GM18909 (cell line): ENCODE measurements around the gene PLEKHG3.
"Not testable (repeated sequence)": the region's sequence is repeated elsewhere in the genome, so short reads cannot be mapped to it uniquely, and the experiment has no call there.

ENCODE experiments used
- ATAC-seq: cut with Tn5 transposase; IDR thresholded peaks from one replicate; pipeline ENCODE4 v1.9.1; 2021; ENCODE audit warnings: mild to moderate bottlenecking; ENCODE audit not compliant: unreplicated experiment, poor library complexity

The PLEKHG3 gene

DNA sequence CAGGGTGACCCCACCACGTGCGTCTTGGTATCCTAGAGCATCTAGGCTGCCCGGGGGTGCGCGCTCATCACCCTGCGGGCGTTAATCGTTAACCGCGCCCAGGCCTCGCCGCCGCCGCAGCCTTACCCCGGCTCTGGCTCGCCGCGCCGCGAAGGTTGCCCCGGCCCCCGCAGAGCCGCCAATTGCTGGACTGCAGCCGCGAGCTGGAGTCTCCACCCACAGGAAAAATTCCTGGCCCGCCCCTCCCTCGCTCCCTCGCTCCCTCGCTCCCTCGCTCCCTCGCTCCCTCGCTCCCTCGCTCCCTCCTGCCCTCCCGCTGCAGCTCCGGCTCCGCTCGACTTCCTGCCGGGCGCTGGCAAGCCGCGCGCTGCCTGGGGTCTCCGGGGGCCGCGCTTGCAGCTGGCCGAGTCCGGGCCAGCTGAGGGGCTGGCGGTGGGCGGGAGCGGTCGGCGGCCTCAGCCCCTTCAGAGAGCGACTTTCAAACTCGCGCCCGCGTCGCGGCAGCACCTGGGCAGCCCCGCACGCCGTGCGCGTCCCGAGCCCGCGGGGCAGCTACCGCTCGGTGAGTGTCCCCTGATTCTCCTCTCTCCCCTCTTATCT is at the start of gene PLEKHG3:
PLEKHG3 (plus strand) TSS at position 282 of the 600 bp plus-strand sequence. CDS start 23,208 bp downstream, outside the sequence.
- peak; percentile 39 for ATAC-seq

DNA sequence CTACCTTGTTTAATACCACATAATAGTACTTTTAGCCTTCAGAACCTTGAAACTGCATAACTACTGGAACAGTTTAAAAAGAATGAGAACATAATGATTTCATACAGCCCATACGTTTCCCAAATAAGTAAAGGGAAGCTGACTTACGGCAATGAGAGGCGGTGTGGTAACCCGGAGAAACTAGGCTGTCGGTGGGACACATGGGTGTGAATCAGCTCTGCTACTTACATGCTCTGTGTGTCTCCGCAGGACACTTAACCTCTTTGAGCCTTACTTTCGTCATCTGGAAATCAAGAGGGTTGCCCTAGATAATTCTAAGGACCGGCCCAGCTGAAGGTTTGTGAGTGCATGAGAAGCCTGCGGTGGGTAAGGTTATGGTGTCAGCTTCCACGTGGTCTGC is 49.3 kb upstream of the PLEKHG3 start:
- no peak for ATAC-seq

DNA sequence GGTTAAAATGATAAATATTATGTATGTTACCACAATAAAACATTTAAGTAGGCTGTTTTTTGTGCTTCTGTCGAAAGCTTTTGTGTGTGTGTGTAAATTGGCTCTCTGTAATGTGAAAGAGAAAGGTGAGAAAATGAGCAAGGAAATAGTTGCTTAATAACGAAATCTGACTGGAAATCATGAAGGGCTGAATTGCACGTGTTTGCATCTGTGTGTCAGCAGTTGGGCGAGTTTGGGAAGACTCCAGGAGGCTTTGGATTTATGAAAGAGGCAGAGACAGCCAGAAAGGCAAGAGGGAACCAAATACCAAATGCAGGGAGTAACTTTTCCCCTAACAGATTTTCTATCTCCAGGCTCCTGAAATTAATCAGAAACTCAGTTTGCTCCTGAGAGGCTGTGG is 47.2 kb upstream of the PLEKHG3 start:
- no peak for ATAC-seq

DNA sequence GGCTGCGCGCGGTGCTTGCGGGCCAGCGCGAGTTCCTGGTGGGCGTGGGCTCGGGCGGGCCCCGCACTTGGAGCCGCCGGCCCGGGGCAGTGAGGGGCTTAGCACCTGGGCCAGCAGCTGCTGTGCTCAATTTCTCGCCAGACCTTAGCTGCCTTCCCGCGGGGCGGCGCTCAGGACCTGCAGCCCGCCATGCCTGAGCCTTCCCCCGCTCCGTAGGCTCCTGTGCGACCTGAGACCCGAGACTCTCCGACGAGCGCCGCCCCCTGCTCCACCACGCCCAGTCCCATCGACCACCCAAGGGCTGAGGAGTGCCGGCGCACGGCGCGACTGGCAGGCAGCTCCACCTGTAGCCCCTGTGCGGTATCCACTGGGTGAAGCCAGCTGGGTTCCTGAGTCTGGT is 46.0 kb upstream of the PLEKHG3 start:
- no peak for ATAC-seq

DNA sequence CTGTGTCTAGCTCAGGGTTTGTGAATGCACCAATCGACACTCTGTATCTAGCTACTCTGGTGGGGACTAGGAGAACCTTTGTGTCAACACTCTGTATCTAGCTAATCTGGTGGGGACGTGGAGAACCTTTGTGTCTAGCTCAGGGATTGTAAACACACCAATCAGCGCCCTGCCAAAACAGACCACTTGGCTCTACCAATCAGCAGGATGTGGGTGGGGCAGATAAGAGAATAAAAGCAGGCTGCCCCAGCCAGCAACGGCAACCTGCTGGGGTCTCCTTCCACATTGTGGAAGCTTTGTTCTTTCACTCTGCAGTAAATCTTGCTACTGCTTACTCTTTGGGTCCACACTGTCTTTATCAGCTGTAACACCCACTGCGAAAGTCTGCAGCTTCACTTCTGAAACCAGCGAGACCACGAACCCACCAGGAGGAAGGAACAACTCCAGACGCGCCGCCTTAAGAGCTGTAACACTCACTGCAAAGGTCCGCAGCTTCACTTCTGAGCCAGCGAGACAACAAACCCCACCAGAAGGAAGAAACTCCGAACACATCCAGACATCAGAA is 45.4 kb upstream of the PLEKHG3 start:
- ATAC-seq, result not testable (repeated sequence)

DNA sequence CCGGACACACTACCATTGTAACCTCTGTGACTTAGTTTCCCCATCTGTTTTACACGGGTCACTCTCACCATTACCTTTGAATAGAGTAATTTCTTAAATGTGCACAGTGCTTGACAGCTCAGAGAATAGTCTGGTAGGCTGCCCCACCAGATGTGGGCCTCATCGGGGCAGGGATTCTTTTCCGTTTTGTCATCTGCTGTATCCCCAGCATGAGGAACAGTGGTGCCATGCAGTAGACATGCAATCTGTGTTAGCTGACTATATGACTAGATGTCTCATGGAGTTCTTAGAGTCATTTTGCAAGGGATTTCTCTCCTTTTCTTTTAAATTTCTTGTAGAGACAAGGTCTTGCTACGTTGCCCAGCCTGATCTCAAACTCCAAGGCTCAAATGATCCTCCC is 44.9 kb upstream of the PLEKHG3 start:
- no peak for ATAC-seq

DNA sequence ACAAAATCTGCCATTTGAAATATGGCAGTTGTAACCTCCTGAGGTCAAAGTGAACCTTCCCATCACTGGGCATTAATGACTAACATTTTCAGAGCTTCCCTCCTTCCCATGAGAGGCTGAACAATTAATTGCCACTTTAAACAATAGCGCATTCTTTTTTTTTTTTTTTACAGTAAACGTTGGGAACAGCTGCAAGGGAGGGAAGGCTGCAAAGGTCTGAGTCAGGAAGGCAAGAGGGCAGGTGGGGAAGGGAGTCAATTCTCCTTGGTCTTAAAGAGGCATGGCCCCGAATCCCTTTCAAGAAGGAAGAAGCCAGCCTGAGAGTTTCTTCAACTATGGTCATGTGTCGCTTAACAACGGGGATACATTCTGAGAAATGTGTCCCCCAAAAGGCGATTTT is 41.0 kb upstream of the PLEKHG3 start:
- ATAC-seq, result no peak

DNA sequence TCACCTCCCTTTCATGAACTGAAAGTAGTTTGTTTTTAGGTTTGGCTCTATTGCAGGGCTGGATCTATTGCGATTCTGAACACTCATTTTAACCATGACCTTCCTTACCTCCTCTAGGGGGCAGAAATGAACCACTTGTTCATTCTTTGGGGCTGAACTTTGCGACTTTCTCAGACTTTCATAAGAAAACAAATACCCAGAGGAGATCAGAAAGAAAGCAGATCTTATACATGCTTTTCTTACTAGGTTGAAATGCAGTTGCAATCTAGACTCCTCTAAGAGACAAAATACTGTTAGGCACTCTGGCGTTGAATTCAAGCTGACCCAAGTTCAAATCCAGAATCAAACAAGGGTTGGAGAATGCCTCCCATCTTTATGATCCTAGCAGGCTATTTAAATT is 32.6 kb upstream of the PLEKHG3 start:
- ATAC-seq, result no peak

DNA sequence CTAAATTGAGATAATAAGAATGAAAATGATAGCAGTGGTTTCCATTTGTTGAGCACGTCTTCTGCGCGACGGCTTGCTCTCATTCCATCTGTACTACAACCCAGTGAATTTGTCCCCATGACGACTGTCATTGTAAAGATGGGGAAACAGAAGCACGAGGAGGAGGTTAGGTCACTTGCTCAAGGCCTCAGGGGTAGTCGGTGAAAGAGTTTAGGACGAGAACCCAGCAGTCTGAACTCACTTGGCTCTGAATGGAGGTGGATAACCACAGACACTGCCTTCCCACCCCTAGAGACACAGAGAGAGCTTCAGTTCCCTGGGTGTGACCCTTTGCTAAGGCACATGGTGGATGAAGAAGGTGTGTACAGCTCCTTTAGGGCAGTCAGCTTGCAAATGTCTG is 30.9 kb upstream of the PLEKHG3 start:
- no peak for ATAC-seq

DNA sequence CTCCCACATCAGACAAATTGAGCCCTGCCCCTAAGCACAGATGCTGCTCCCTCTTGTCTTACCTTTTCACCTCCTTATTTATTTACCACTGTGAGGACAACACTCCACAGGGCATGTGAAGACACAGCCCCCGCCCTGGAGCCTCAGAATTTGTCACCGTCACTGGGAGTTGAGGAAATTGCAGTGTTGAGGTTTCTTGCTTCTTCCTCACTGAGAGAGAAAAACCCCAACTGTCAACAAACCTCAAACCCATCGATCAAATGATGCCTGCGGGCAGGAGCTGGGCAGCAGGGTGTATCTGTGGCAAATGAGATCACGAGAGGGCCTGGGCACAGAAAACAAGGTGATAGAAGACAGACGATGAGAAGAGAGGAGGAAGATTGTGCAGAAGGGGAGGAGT is 30.5 kb upstream of the PLEKHG3 start:
- ATAC-seq, result no peak

DNA sequence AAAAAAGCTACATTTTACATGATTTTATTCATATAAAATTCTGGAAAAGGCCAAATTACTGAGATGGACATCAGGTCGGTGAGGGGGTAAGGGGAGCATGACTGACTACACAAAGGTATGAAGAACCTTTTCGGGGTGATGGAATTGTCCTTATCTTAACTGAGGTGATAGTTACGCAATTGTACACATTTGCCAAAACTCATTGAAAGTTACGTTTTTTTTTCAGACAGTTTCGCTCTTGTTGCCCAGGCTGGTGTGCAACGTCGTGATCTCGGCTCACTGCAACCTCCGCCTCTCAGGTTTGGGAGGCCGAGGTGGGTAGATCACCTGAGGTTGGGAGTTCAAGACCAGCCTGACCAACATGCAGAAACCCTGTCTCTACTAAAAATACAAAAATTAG is 29.4 kb upstream of the PLEKHG3 start:
- no peak for ATAC-seq

DNA sequence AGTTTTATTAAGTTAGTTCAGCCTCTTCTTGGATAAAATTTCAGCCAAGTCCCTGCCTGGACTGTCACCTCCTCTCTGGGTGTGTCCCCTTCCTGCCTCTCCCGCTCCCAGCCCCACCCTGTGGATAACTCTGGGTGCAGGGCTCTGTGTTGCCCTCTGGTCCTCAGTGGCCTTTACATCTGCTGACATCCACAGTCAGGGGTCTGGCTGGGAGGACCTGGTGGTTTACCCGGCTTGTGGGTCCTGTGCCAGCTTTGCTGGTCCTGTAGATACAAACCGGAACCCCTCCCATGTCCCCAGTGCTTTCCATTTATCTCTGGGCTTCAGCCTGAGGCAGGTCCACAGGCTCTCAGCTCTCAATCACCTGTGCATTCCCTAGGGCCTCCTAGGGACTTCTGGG is 28.9 kb upstream of the PLEKHG3 start:
- no peak for ATAC-seq

DNA sequence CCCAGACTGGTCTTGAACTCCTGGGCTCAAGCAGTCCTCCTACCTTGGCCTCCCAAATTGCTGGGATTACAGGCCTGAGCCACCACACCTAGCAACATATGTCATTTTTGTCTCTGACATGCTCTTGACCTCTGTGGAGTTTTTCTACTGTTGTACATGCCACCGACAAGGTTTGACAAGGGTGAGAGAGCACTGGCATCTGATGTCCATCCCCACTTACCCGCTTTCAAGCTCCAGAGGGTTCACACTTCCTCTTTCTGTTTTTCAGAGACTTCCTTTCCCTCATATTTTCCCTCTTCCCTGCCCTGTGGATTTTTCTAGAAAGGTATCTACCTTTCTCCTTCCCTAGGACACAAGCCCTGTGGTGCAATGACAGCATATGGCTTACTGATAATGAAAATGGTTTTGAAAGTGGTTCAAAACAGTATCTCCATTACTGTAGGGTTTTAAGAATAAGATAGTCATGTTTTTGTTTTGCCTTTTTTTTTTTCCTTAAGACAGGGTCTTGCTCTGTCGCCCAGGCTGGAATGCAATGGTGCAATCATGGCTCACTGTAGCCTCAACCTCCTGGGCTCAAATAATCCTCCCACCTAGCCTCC is 27.7 kb upstream of the PLEKHG3 start:
- ATAC-seq, result no peak

DNA sequence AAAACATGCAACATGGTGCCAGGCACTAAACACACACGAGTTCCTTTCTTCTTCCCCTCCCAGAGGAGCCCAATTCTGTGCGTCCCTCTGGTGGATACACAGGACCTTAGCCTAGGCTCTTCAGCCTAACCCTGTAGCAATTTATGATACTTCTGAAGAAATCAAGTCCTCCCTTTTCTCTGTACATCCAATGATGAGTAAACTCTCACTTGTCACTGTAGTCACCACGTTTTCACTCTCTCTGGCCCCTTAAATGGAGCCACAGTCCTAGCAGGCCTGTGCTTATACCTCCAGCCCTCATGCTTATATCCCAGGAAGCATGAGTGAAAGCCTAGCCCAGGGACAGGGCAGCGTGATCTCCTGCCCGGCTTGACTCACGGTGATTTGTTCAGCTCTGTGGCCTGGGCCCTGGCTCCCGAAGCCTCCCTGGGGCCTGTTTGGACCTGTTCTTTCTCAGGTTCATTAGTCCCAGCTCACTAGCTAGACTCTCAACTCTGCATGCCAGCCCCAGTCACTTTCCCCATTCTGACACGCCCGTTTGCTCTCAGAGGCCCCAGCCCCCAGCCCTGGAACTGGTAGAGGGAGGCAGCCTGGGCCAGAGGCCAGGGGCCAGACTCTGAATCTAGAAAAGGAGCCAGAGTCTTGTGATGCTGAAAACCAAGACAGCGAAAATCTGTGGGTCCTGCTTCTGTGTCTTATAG is 24.1 kb upstream of the PLEKHG3 start:
- no peak for ATAC-seq

DNA sequence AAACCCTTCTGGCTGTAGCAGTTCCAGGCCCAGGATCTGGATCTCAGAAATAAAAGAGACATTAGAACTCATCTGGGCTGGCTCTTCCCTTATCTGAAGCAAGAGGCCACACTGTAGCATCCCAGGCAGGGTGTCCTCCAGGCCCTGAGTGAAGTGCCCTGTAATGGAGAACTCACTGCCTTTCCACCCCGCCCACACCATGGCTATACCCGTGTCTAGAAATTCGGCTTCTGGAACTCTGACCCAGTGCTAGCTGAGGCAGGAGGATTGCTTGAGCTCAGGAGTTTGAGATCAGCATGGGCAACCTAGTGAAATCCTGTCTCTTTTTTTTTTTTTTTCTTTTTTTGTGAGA is 23.5 kb upstream of the PLEKHG3 start:
- ATAC-seq, result no peak

DNA sequence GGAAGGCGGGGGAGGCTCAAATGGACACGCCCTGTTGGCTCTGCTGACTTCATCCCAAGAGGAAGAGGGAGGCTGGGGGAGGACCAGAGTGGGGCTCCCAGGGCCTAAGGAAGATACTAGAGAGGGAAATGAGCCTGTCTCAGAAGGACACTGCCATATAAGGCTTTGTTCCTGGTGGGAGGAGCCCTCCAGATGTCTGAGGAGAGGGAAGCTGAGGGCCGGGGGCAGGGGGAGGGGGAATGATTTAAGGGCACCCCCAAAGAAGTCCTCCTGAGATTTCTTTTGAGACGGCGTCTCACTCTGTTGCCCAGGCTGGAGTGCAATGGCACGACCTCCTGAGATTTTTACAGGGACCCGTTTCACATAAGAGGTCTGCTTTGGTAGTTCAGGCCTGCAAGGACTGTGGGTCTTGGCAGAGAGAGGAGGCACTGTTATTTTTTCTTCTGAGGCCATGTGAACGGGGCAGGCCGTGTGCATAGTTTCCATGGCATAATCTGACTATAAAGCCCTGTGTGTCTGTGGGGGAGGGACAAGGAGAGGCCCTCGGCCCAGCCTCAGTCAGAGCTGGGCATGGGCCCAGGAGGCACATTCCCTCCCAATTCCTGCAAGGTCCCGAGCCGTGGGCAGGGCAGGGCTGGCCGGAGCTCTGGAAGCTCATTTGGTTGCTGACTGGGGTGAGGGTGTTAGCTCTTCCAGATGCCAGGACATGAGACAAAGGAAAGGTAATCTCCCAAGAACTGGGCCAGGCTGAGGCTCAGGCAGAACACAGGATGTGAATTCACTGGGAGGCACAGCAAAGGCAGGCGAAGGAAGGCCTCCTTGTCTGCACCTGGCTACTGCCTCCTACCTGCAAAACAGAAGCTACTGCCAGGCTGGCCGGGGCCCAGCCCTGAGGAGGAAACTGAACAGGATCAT is 22.2 kb upstream of the PLEKHG3 start:
- ATAC-seq, result no peak

DNA sequence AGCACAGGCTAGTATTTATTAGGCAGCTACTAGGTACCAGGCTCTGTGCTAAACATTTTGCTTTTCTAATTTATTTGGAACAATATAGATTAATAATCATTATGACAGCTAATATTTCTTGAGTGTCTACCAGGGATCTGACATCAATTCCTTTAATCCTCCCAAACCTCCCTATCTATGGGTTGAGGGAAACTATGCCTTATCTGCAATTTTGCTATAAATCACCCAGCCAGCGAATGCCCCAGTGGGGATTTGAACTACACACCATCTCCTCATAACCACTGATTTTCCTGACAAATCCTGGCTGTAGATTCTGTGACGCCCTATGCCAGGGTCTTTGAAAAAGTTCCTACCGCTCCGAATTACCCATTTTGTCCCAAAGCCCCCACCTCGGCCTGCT is 21.4 kb upstream of the PLEKHG3 start:
- ATAC-seq, result no peak

DNA sequence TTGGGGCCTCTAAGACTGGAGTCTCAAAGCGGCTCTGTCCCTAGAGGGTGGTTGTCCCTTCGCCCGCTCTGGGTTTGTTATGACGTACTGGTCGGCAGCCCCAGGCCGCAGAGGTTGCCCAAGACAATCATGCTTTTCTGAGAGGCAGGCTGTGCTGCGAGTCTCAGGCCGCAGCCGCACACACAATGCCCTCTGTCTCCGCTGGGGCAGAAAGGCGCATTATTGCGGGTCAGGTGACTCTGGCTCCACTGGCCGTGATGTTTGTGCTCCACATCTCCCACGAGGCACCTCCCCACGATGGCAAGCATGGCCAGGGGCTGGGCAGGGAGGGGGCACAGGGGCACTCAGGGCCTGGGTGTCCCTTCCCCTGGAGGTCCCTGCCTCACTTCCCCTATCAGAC is 21.0 kb upstream of the PLEKHG3 start:
- no peak for ATAC-seq

DNA sequence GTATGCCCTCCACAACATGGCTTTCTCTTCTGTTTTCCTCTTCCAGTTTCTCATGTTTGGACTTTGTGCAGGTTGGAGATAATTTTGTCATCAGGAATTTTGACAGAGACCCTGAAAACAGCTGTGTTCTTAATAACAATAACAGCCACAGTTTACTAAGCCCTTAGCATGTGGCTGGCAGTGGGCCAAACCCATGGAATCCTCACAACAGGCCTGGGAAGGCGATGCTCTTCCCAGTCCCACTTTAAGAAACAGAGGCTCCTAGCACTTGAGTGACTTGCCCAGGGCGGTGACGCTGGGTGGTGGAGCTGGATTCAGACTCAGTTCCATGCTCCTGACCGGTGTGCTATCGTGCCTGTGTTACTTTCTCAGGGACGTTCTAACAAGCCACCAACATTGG is 20.1 kb upstream of the PLEKHG3 start:
- no peak for ATAC-seq

DNA sequence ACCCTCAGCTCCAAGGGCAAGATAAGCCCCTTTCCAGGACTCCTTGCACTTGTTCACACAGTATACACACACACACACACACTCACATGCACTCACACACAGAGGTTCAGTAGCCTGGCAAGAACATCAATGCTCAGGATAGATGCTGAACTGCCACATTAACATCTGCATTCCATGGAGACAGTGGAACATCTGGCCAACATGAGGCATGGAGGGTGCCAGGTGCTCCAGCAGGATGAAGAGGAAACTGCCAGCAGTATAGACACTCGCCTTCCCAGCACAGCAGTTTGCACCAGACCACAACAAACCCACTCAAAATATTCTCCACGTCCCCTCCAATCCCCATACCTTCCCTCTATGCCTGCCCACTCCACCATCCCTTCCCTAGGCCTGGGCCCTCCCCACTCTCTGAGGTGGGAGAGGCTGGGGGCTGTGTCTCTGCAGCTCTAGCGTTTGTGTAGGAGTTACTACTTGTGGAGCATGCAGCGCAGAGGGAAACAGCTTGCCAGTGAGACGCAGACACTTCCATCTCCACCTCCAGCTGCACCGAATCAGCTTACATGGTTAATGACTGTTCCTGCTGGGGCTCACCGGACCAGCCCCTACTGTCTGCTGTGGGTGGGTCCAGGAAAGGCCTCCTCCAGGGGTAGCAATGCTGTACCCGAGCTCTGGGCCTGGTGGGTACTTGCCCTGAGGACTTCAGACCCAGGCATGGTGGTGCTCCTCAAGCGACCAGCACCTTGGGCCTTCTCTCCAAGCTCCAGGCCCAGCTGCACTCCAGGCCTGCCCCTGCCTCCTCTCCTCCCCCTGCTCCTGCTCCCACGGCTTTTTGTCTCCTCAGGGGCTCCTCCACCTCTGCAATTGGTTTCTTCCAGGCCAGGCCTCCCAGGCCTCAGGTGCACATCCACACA is 18.6 kb upstream of the PLEKHG3 start:
- ATAC-seq, result no peak
